NCI-H1930 (cell line): ENCODE results near the gene NT5DC4.
A peak's percentile ranks its signal among the peaks of the same experiment; 100 is the strongest.

Source experiments
- DNase-seq, 2 experiments: peaks; one replicate each; lab custom pipeline; 2025; lab: John Stamatoyannopoulos, UW

The NT5DC4 gene

GRCh38 chr2:112723547-112723940 lies 2.7 kb downstream of the NT5DC4 start:
- no peak for DNase-seq

- DNase-seq: no peak
Observed at GRCh38 chr2:112723995-112724394, 3.2 kb downstream of the NT5DC4 start.

GRCh38 chr2:112724591-112725525 lies 4.0 kb downstream of the NT5DC4 start:
- DNase-seq: no peak

- DNase-seq: no peak
Observed at GRCh38 chr2:112725545-112726457, 5.0 kb downstream of the NT5DC4 start.

- DNase-seq: peak; percentile 71 to 75
Observed at GRCh38 chr2:112726487-112727190, 5.8 kb downstream of the NT5DC4 start.

GRCh38 chr2:112727276-112728028 lies 6.6 kb downstream of the NT5DC4 start:
- no peak for DNase-seq

GRCh38 chr2:112728029-112728362 lies 7.2 kb downstream of the NT5DC4 start:
- no peak for DNase-seq

- no peak for DNase-seq
Observed at GRCh38 chr2:112728378-112729175, 7.8 kb downstream of the NT5DC4 start.

GRCh38 chr2:112730216-112730615 lies 9.4 kb downstream of the NT5DC4 start:
- DNase-seq: no peak

GRCh38 chr2:112730791-112731190 lies 10.0 kb downstream of the NT5DC4 start:
- DNase-seq: no peak

GRCh38 chr2:112731479-112731878 lies 10.7 kb downstream of the NT5DC4 start:
- no peak for DNase-seq

- DNase-seq: no peak
Observed at GRCh38 chr2:112733456-112733855, 12.6 kb downstream of the NT5DC4 start.

- no peak for DNase-seq
Observed at GRCh38 chr2:112733871-112734270, 13.1 kb downstream of the NT5DC4 start.

- no peak for DNase-seq
Observed at GRCh38 chr2:112737542-112738232, 16.9 kb downstream of the NT5DC4 start.

GRCh38 chr2:112740527-112740926 lies 19.7 kb downstream of the NT5DC4 start:
- DNase-seq: no peak

- peak; percentile 24 to 34 for DNase-seq
Observed at GRCh38 chr2:112749755-112750559, 29.1 kb downstream of the NT5DC4 start.

- no peak for DNase-seq
Observed at GRCh38 chr2:112750560-112750843, 29.7 kb downstream of the NT5DC4 start.

GRCh38 chr2:112751451-112752197 lies 30.8 kb downstream of the NT5DC4 start:
- no peak for DNase-seq

- no peak for DNase-seq
Observed at GRCh38 chr2:112752667-112753066, 31.8 kb downstream of the NT5DC4 start.
